Stimulated activated CD8-positive, alpha-beta memory T cell treated with anti-CD3 and anti-CD28 coated beads, Interleukin-12 subunit alpha, Interleukin-12 subunit beta, amount 100 ng/mL, for 4 hours (primary cell): ENCODE results near the gene SERPINB6.

Experiments used
- DNase-seq: peaks from one replicate; pipeline ENCODE4 v3.0.0-alpha.2; 2020; ENCODE audit warnings: low read depth

Gene SERPINB6

GRCh38 chr6:2999618-3000557 lies 28.5 kb upstream of the SERPINB6 start, which contains the start of gene NQO2:
TSS of gene NQO2 (plus strand) at chr6:2999894. CDS start at chr6:3006553, 6,659 bp downstream.
- DNase-seq: peak; percentile 88

- no peak for DNase-seq
These were observed 27.7 kb upstream of the SERPINB6 start for GRCh38 chr6:2998998-2999617.

GRCh38 chr6:2998249-2998997 lies 27.1 kb upstream of the SERPINB6 start:
- peak; percentile 21 for DNase-seq

- DNase-seq: no peak
These were observed 22.5 kb upstream of the SERPINB6 start for GRCh38 chr6:2993755-2994317.

GRCh38 chr6:2992330-2992979 lies 21.1 kb upstream of the SERPINB6 start:
- no peak for DNase-seq

- DNase-seq: no peak
These were observed 19.7 kb upstream of the SERPINB6 start for GRCh38 chr6:2990932-2991506.

- DNase-seq: no peak
These were observed 19.0 kb upstream of the SERPINB6 start for GRCh38 chr6:2990248-2990931.

GRCh38 chr6:2989332-2990247 lies 18.2 kb upstream of the SERPINB6 start:
- DNase-seq: peak; percentile 56

GRCh38 chr6:2988426-2989331 lies 17.3 kb upstream of the SERPINB6 start:
- peak; percentile 67 for DNase-seq

- DNase-seq: no peak
These were observed 16.7 kb upstream of the SERPINB6 start for GRCh38 chr6:2988094-2988425.

GRCh38 chr6:2986722-2987221 lies 15.4 kb upstream of the SERPINB6 start:
- DNase-seq: no peak

GRCh38 chr6:2984738-2985406 lies 13.5 kb upstream of the SERPINB6 start:
- DNase-seq: no peak

- no peak for DNase-seq
These were observed 11.2 kb upstream of the SERPINB6 start for GRCh38 chr6:2982426-2983117.

- no peak for DNase-seq
These were observed 9.1 kb upstream of the SERPINB6 start for GRCh38 chr6:2980465-2980855.

GRCh38 chr6:2979819-2980464 lies 8.6 kb upstream of the SERPINB6 start:
- no peak for DNase-seq

GRCh38 chr6:2978923-2979322 lies 7.6 kb upstream of the SERPINB6 start:
- DNase-seq: no peak
